OCI-LY1 (cell line): ENCODE measurements around the gene ITM2B.

Experiments used
- H2AFZ ChIP-seq: fragments of 200-600 bp; sonication (generic), shearing (Covaris generic); 2 replicates; pipeline ENCODE4 v1.6.0; 2014; ENCODE audit warnings: antibody characterized with exemption, mild to moderate bottlenecking, low read length
- H3F3A ChIP-seq: fragments of 200-600 bp; sonication (generic), shearing (Covaris generic); 2 replicates; pipeline ENCODE4 v1.6.0; 2014; ENCODE audit warnings: mild to moderate bottlenecking, antibody characterized with exemption, low read length, moderate library complexity; ENCODE audit not compliant: insufficient read depth
- H3K27ac ChIP-seq: fragments of 200-600 bp; sonication (generic); 2 replicates; pipeline ENCODE4 v1.5.1; 2014; ENCODE audit warnings: low read length, mixed run types, mild to moderate bottlenecking, low read depth; ENCODE audit not compliant: poor library complexity, severe bottlenecking
- H3K27me3 ChIP-seq: fragments of 200-600 bp; sonication (generic); 2 replicates; pipeline ENCODE4 v1.6.0; 2014; ENCODE audit warnings: antibody characterized with exemption, mild to moderate bottlenecking, low read length, moderate library complexity; ENCODE audit not compliant: insufficient read depth
- H3K36me3 ChIP-seq: fragments of 200-600 bp; sonication (generic); 2 replicates; pipeline ENCODE4 v1.6.1; 2014; ENCODE audit warnings: mild to moderate bottlenecking, antibody characterized with exemption, low read length, moderate library complexity, mixed read lengths; ENCODE audit not compliant: insufficient read depth
- H3K4me1 ChIP-seq: fragments of 200-600 bp; sonication (generic); 2 replicates; pipeline ENCODE4 v1.5.1; 2014; ENCODE audit warnings: mild to moderate bottlenecking, low read length, moderate library complexity; ENCODE audit not compliant: insufficient read depth, severe bottlenecking
- H3K4me2 ChIP-seq: fragments of 200-600 bp; sonication (generic), shearing (Covaris generic); 2 replicates; pipeline ENCODE4 v1.6.1; 2014; ENCODE audit warnings: low read length
- H3K4me3 ChIP-seq: fragments of 200-600 bp; sonication (generic); 2 replicates; pipeline ENCODE4 v1.5.1; 2014; ENCODE audit warnings: low read length, low read depth, mild to moderate bottlenecking, mixed read lengths; ENCODE audit not compliant: poor library complexity, severe bottlenecking
- H3K79me2 ChIP-seq: fragments of 200-600 bp; shearing (Covaris generic); 2 replicates; pipeline ENCODE4 v1.6.1; 2016; ENCODE audit warnings: mixed run types, low read length, mixed read lengths; ENCODE audit not compliant: insufficient read depth
- H3K9ac ChIP-seq: fragments of 200-600 bp; sonication (generic), shearing (Covaris generic); 2 replicates; pipeline ENCODE4 v1.6.1; 2014; ENCODE audit warnings: mild to moderate bottlenecking, low read length, mixed read lengths
- H3K9me2 ChIP-seq: fragments of 200-600 bp; sonication (generic), shearing (Covaris generic); 2 replicates; pipeline ENCODE4 v1.6.1; 2014; ENCODE audit warnings: low read depth, mild to moderate bottlenecking, low read length, mixed read lengths
- H3K9me3 ChIP-seq: fragments of 200-600 bp; shearing (Covaris generic); 2 replicates; pipeline ENCODE4 v1.6.1; 2014; ENCODE audit warnings: low read length, mixed read lengths
- H4K20me1 ChIP-seq: fragments of 200-600 bp; sonication (generic), shearing (Covaris generic); 2 replicates; pipeline ENCODE4 v1.6.0; 2016; ENCODE audit warnings: mild to moderate bottlenecking, low read length; ENCODE audit not compliant: insufficient read depth
- EZH2 ChIP-seq: fragments of 200-600 bp; sonication (generic), shearing (Covaris generic); IDR thresholded peaks from 2 replicates; pipeline ENCODE4 v1.8.0; 2017; ENCODE audit warnings: borderline replicate concordance, mixed run types, mild to moderate bottlenecking, antibody characterized with exemption, low read length, moderate library complexity, mixed read lengths
- TF ChIP-seq, protein P1 (sequence below): fragments of 200-600 bp; sonication (generic), shearing (Covaris generic); IDR thresholded peaks from 2 replicates; pipeline ENCODE4 v1.5.1; 2017; ENCODE audit warnings: mild to moderate bottlenecking, antibody characterized with exemption, low read length, moderate library complexity, mixed read lengths

The ITM2B gene

DNA sequence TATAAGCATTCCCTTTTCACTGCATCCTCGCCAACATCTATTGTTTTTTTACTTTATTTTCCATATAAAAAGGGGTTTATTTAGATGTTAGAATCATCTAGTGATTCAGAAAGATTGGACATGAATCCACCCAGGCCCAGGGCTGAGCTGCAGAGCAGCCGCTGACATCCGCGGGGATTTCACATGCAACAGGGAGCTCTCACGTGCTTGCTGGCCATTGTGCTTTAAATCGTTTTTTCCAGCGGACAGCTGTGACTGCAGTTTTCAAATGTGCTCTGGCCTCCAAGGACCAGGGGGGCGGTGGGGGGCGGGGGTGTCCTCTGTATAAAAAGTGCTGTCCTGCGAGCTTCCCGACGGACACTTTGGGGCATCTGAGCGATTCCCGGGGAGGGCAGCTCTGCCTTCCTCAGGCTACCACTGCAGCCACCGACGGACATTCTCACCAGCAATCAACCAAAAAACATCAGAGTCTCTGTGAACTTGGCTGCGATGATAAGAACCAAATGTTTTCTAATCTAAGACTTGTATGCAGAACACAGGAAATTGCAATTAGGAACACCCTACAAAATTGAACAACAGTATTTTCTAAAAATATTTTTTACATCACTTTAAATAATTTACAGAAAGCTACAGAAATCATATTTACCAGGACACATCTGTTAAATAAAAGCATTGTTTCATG lies 83.1 kb downstream of the ITM2B start:
- Histone ChIP-seq H3K79me2 (peaks cover 15% of the 10 kb centered on the region), H2AFZ (no peak overlapping the region), H3K9me3 (0 out of 2 replicates have a peak, but pooled peaks cover 8% of the 10 kb centered on the region), H3K27me3 (no peaks in the 10 kb centered on the region), H3K9me2 (no peaks in the 10 kb centered on the region), H3K4me1 (no peaks in the 10 kb centered on the region), H4K20me1 (no peaks in the 10 kb centered on the region), H3F3A (no peaks in the 10 kb centered on the region), H3K27ac (no peak overlapping the region), H3K36me3 (peaks cover 77% of the 10 kb centered on the region), H3K9ac (no peak overlapping the region), H3K4me2 (no peak overlapping the region), H3K4me3 (no peak overlapping the region)
- TF ChIP-seq, protein P1, sequence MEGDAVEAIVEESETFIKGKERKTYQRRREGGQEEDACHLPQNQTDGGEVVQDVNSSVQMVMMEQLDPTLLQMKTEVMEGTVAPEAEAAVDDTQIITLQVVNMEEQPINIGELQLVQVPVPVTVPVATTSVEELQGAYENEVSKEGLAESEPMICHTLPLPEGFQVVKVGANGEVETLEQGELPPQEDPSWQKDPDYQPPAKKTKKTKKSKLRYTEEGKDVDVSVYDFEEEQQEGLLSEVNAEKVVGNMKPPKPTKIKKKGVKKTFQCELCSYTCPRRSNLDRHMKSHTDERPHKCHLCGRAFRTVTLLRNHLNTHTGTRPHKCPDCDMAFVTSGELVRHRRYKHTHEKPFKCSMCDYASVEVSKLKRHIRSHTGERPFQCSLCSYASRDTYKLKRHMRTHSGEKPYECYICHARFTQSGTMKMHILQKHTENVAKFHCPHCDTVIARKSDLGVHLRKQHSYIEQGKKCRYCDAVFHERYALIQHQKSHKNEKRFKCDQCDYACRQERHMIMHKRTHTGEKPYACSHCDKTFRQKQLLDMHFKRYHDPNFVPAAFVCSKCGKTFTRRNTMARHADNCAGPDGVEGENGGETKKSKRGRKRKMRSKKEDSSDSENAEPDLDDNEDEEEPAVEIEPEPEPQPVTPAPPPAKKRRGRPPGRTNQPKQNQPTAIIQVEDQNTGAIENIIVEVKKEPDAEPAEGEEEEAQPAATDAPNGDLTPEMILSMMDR, result no peak
- no peak for TF ChIP-seq EZH2

DNA sequence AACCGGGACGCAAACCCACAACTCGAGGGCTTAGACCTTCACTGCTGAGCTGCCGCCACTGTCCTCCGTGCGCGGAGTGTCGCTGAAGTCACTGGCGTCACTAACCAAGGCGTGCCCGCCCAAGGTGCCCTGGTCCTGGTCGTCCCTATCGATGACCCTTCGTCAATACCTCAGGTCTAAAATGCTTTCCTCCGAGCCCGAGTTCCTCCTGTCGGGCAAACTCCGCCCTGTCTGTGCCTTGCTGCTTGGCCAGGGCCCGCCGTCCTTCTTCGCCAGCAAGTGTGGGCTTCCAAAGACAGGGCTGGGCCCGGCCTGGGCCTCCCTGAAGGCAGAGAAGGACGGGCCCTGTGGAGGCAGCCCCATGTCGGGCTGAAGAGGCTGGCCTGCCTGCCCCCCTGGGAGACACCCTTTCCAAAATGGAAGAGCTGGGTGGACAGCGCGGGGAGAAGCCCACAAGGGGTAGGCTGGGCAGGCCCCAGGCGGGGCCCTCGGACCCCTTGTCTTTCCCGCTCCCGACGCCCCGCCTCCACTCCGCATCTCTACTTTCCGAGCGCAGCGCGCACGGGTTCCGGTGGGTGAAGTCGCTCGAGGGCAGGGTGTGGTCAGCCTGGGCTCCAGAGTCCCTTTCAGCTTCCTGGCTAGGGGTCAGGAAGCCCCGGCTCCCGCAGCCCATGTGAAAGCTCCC lies 84.0 kb downstream of the ITM2B start:
- Histone ChIP-seq H3K9me2 (no peaks in the 10 kb centered on the region), H3K27ac (no peak overlapping the region), H3K4me2 (no peak overlapping the region), H3K27me3 (no peaks in the 10 kb centered on the region), H3K4me1 (no peaks in the 10 kb centered on the region), H3K9me3 (peaks cover 9% of the 10 kb centered on the region; the same call in 1 of the 2 replicates), H3K9ac (no peak overlapping the region), H2AFZ (no peak overlapping the region), H3K36me3 (peaks cover 70% of the 10 kb centered on the region), H4K20me1 (no peaks in the 10 kb centered on the region), H3K79me2 (peaks cover 14% of the 10 kb centered on the region), H3K4me3 (no peak overlapping the region), H3F3A (no peaks in the 10 kb centered on the region)
- TF ChIP-seq, protein P1, result no peak
- no peak for TF ChIP-seq EZH2

DNA sequence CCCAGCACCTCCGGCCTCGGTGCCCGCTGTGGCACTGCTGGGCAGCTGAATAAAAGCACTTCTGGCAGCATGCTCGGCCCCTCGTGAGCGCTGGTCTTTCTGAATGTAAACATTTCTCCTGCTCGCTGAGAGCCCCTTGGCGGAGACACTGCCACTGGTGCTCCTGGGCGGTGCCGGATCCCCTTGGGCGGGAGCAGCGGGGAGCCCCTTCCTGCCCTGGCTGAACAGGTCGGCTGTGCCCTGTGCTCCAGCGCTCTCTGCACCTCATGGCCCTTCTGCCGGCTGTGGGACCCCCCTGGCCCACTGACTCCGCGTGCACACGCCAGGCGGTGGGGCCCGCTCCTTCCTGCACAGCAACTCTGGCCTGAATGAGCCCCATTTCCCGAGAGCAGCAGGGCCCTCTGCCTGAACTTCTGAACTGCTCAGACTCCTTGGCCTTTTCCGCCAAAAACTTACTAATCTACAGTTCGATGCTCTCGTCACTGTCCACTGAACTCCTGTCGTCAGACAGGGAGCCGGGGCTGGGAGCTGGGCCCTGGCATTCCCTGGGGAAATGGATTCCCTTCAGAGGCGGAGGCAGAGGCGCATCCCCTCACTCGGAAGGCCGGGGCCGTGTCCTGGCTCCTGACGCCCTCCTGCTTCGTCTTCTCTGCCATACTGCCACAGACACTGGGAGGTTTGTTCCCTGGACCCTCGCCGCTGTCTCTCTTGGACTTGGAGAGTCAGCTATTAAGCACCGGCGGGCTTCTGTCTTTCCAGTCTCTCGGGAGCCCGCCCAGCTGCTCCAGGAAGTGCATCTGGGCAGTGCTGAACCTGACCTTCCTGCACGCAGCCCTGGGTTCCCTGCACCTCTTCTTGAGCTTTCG lies 84.7 kb downstream of the ITM2B start:
- no peak overlapping the region for H3K9ac ChIP-seq
- H3K9me2 ChIP-seq, result no peaks in the 10 kb centered on the region
- no peaks in the 10 kb centered on the region for H3F3A ChIP-seq
- no peak overlapping the region for H2AFZ ChIP-seq
- H3K4me1 ChIP-seq, result no peaks in the 10 kb centered on the region
- H4K20me1 ChIP-seq, result no peaks in the 10 kb centered on the region
- no peak for TF ChIP-seq EZH2
- TF ChIP-seq, protein P1, result no peak
- H3K4me3 ChIP-seq, result peak overlapping the region; percentile 24
- H3K79me2 ChIP-seq, result peaks cover 6% of the 10 kb centered on the region; the same call in 1 of the 2 replicates
- no peak overlapping the region for H3K27ac ChIP-seq
- H3K4me2 ChIP-seq, result peak overlapping the region; percentile 27; the same call in 1 of the 2 replicates
- H3K36me3 ChIP-seq, result peaks cover 62% of the 10 kb centered on the region
- H3K27me3 ChIP-seq, result no peaks in the 10 kb centered on the region
- peaks cover 12% of the 10 kb centered on the region; the same call in 1 of the 2 replicates for H3K9me3 ChIP-seq
